Retina (tissue), 1 donor: ENCODE results near the gene PTPRK.
"Not testable (repeated sequence)": the region's sequence is repeated elsewhere in the genome, so short reads cannot be mapped to it uniquely, and the experiment has no call there.

Experiments
- DNase-seq: peaks from one replicate; pipeline ENCODE4 v3.0.0-alpha.2; 2016

The PTPRK gene

GRCh38 chr6:128437685-128438084, 82.7 kb downstream of the PTPRK start:
- no peak for DNase-seq

GRCh38 chr6:128434752-128435151, 85.6 kb downstream of the PTPRK start:
- DNase-seq = not testable (repeated sequence)

- DNase-seq = no peak
Observed at GRCh38 chr6:128432394-128432793, 88.0 kb downstream of the PTPRK start.

DNA sequence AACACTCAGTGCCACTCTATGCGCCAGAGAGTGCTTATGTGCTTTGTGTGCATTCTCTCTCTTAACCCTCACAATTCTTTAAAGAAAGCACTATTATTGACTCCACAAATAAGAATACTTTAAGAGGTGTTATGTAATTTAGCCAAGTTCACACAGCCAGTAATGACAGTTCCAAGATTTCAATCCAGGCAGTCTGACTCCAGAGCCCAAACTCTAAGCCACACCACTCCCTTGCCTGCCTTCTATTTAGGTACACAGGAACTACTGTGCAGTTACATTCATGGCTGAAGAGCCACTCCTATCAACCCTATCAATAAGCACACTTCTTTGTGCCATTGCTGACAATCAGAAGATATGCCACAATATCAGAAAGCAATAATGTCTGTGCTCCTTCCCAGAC, 93.3 kb downstream of the PTPRK start:
- no peak for DNase-seq

- no peak for DNase-seq
Observed at GRCh38 chr6:128425856-128426255, 94.5 kb downstream of the PTPRK start.

DNA sequence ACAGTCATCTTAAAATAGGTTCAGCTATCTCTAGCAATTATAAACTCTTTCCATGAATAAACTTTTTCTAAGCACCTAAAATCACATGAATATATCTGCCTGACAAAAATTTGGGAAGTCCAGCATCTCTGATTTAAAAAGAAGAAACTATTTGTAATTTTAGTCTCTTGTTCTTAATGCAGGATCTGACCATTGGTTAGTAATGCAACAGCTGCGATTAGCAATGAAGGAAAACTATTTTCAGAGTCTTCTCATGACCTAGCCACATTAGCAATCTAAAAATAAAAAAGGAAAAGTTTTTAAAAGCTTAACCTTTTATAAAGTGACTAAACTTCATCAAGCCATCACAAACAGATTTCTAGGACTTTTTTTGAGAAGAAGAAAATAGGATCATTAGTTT, 97.5 kb downstream of the PTPRK start:
- DNase-seq = no peak

GRCh38 chr6:128422200-128422599, 98.2 kb downstream of the PTPRK start:
- no peak for DNase-seq

DNA sequence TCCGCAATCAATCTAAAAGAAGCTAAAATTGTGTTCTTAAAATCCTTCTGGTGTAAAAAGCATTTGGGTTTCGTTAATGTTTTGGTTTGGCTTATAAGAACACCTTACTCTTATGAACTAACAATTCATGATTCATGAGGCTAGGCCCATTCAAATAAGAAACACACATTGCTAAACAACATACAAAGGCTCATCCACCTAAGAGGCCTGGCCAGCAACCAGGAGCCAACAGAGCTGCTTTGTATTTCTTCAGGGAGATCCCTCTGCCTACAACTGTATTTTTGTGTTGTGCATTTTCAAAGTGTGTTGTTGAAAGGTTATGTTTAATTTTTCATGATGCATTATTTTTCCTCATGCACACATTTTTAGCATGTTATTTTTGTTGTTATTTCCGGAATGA, 98.6 kb downstream of the PTPRK start:
- DNase-seq = no peak

DNA sequence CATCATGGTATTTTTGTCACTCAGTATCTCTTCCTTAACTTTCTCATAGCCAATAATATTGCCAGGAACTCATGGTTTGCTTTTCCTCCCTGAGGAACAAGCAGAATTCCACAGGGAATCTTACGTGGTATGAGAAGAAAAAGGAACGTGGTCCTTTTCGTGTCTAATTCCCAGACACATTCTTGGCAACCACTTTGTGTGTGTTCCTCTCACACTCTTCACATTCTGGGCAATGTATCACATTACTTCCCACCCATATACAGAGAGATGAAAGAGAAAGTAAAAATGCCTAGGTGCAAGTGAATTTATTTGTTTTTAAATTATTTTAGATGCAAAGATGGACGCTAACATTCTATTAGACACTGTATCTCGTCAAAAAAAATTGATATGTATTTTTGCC, 102.7 kb downstream of the PTPRK start:
- DNase-seq = no peak

DNA sequence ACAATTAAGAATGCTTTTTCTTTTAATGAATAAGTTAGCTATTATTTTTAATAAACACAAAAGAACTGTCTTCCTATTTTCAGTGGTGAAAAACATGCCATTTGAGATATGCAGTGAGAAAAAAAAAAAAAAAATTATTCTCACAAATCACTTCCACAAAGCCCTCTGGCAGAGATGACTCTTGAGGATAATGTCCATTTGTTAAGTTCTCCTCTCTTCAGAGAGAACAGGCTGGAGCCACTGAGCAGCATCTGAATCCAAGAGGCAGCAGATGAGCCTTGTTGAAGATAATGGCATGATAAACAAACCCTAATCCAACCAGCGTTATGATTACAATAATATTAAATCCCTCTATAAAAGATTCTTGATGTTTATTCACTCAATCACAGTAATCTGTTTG, 105.0 kb downstream of the PTPRK start:
- DNase-seq = no peak

DNA sequence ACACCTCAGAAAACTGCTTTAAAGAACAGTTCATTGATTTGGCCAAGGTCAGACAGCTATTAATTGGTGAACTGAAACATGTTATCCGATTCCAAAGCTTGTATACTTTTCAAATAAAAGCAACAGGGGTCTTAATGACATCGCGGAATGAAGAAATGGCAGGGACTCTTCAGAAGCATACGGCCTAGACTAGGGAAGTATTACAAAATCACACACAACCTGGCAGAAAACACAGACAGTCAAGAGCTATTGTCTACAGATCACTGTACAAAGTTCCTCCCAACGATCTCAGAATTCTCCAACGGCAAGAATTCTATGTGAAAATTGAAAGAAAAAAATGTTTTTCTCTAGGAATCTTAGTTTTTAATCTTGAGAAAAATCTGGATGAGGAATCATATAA, 105.5 kb downstream of the PTPRK start:
- DNase-seq = no peak

DNA sequence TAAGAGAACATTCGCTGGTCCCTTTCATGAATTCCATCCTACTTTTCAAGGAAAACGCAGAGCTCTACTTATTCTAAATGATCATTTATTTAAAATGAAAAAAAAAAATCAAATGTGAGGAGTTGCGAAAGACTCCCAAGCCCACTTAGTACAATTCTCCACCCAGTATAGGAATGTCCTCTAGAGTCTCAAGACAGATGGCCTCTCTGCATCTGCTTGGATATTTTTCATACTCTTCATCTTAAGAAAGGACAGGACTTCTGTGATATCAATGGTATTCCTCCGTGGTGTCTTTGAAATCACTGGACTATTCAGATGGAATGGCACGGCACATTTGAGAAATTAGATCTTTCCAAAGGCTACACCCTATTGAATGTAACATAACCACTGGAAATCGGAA, 107.1 kb downstream of the PTPRK start:
- DNase-seq = no peak

GRCh38 chr6:128412680-128413079, 107.7 kb downstream of the PTPRK start:
- DNase-seq = no peak

DNA sequence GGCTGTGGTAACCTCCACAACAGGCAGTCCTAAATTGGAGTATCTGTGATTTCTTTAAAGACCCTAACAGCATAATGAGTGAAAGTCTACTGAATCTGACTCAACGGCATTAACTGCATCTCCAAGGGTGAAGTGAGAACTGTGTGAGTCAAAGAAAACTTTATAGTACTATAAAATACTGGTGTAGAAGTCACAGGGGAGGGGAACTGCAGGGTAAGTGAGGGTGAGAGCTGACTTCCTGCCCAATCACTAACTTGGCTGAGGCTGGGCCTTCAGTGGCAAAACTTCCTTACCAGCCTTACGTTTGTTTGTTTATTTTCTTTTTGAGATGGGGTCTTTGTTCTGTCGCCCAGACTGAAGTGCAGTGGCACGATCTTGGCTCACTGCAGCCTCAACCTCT, 109.8 kb downstream of the PTPRK start:
- DNase-seq = no peak

DNA sequence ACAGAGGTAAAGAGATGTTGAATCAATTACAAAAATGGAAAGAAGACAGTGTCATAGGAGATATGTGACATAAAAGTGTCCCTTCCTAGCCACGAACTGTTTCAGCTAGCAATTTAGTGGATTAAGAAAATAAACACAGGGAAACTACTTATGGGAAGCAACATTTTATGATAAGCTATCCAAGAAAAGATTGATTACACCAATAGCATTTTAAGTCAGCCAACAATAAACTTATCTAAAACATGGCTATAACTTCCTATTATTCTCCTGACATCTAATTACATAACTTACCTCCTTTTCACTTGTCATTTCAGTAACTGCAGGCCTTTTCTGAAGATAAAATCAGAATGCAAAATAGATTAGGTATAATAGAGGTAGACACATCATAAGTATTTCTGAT, 111.4 kb downstream of the PTPRK start:
- DNase-seq = no peak

DNA sequence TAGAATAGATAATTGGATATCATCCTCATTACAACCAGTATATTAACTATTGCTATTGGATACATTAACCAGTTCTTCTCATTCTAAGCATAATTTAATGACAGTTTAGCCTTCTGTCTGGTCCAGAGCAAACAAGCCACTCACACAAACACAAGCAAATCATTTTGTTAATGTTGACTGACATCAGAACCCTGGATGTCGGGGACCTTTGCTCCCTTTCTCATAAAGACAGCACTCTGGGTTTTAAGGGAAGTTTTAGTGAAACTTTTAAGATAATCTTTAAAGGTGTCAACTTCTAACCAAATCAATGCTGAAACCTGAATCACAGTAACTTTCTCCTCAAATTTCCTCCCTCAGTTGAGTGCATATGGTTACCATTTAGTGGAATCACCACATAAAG, 113.9 kb downstream of the PTPRK start:
- no peak for DNase-seq

DNA sequence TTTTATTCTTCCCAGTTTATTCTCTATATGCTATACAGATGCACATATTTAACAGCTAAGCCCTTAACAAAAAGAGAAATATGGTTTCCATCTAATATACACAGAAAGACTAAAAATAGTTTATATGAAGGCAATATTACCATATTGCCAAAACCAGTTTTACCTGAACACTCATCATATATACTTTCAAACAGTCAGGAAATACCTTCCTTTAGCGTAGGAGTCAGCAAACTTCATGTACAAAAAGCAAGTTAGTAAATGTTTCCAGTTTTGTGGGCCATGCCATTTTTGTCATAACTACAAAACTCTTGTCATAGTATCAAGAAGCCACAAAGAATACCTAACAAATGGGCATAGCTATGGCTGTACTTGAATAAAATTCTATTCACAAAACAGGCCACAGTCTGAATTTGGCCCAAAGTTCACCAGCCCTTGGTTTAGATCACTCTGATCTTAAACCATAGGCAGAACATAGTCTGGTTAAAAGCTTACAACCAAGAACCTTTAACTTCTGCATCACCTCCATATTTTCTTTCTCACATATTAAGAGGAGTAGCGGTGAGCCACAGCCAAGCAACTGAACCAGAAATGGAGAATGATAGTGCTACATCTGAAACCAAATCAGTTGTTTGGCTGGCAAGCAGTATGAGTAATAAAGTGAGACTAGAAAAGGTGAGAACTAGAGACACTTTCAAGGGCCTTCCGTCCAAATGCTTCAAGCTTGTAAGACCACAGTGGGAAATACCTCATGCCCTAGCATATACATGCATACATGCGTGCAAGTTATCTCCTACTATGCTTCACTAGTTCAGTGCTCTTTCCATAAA, 116.6 kb downstream of the PTPRK start:
- DNase-seq = no peak

GRCh38 chr6:128400875-128401274, 119.5 kb downstream of the PTPRK start:
- no peak for DNase-seq

- DNase-seq = no peak
Observed at GRCh38 chr6:128397996-128398395, 122.4 kb downstream of the PTPRK start.

GRCh38 chr6:128395596-128395995, 124.8 kb downstream of the PTPRK start:
- DNase-seq = no peak

DNA sequence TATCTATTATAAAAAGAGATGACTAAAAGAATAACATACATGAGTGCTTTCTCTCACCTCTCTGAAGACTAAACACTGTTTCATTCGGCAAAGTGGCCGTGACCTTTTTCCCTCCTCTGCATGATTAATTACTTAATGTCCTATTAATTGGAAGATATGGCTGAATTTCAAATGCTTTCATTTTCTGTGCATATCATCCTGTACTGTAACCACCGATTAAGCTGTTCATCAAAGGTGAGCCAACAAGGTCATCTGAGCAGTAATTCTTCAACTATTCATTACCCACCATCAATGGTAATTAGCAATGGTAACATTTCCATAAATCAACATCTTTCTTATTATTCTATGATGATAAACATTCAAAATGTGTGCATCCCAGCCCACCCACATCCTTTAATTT, 125.2 kb downstream of the PTPRK start:
- no peak for DNase-seq

GRCh38 chr6:128394167-128394566, 126.2 kb downstream of the PTPRK start:
- DNase-seq = no peak

- no peak for DNase-seq
Observed at GRCh38 chr6:128389820-128390534, 130.4 kb downstream of the PTPRK start.

- DNase-seq = no peak
Observed at GRCh38 chr6:128388380-128388779, 132.0 kb downstream of the PTPRK start.

GRCh38 chr6:128380891-128381290, 139.5 kb downstream of the PTPRK start:
- no peak for DNase-seq
